Transverse colon (tissue), 4 donors: ENCODE measurements around the gene MARCHF3. TPM values are rescaled to one million over a fixed set of nuclear protein-coding genes. Genes with fewer than 3 reads are reported as not detected.

Source experiments
- DNase-seq: peaks from one replicate; pipeline ENCODE4 v3.0.0-alpha.2; 2019
- H3K27ac ChIP-seq, 4 donors: fragments of 200-600 bp; sonication (generic); 2 replicates each; pipeline ENCODE4 v1.5.1; 2016 to 2018; ENCODE audit warnings: inconsistent platforms in 4 of 4
- H3K27me3 ChIP-seq: fragments of 200-600 bp; sonication (generic); 2 replicates; pipeline ENCODE4 v1.5.1; 2017; ENCODE audit warnings: inconsistent platforms
- H3K36me3 ChIP-seq, 4 donors: fragments of 200-600 bp; sonication (generic); 2 replicates each; pipeline ENCODE4 v1.5.1; 2017 to 2019; ENCODE audit warnings: inconsistent platforms in 4 of 4
- H3K4me1 ChIP-seq, 4 donors: fragments of 200-600 bp; sonication (generic); 2 replicates each; pipeline ENCODE4 v1.5.1; 2017 to 2020; ENCODE audit warnings: inconsistent platforms in 4 of 4
- H3K4me3 ChIP-seq, 4 donors: fragments of 200-600 bp; sonication (generic); 1 replicate in 1 of 4; 2 replicates in 3 of 4; pipeline versions ENCODE4 v1.5.1 to v1.6.1; 2017 to 2019; ENCODE audit warnings: inconsistent platforms in 4 of 4
- H3K9me3 ChIP-seq, 2 donors: fragments of 200-600 bp; sonication (generic); 2 replicates each; pipeline ENCODE4 v1.5.1; 2017 to 2019; ENCODE audit warnings: inconsistent platforms in 2 of 2
- EP300 ChIP-seq: sonication (generic); formaldehyde crosslinking; IDR thresholded peaks from one replicate; pipeline ENCODE4 v1.6.1; 2017; ENCODE audit warnings: antibody characterized with exemption, low read depth
- POLR2A ChIP-seq: fragments of 450-650 bp; IDR thresholded peaks from one replicate; pipeline ENCODE4 v1.6.1; 2016; ENCODE audit warnings: antibody characterized with exemption, mild to moderate bottlenecking, moderate library complexity
- POLR2AphosphoS5 ChIP-seq, 3 donors: sonication (generic); formaldehyde crosslinking; IDR thresholded peaks; one replicate each; pipeline ENCODE4 v1.6.1; 2016; ENCODE audit warnings: antibody characterized with exemption in 3 of 3
- WGBS, 2 donors: methylation state at CpG; one replicate each; pipeline ENCODE4 v1.1.5; 2018; ENCODE audit warnings: low coverage in 1 of 2; 5-methylcytosine and 5-hydroxymethylcytosine counted together
- in situ Hi-C, 4 donors: fragments of 200-750 bp; cut with MboI; loops; one replicate each; pipeline versions ENCODE4 v1.15.0 to v1.15.1; 2017; ENCODE audit warnings: low sequenced_read_pairs in 3 of 4, low pct_ligation_motif_present in 1 of 4, low pct_unique_long_range_greater_than_20kb in 1 of 4
- intact Hi-C: fragments of 100-400 bp; cut with DNase I; formaldehyde crosslinking; loops from one replicate; pipeline ENCODE4 v1.15.1; 2023; ENCODE audit warnings: low total_unique reads
- total RNA-seq, 4 donors: library from RNA; depleted of rRNA; stranded (reverse); fragments of >200 nt; gene quantifications; one replicate each; pipeline ENCODE4 v1.1.0, GENCODE V29; 2016
- TF ChIP-seq, protein P1 (sequence below), 5 experiments: fragments of 200-600 bp in 3 of 5; fragments of 450-650 bp in 2 of 5; sonication (generic) in 3 of 5; IDR thresholded peaks; 1 replicate in 2 of 5; 2 replicates in 3 of 5; pipeline ENCODE4 v1.5.1; 2016 to 2017; ENCODE audit warnings: antibody characterized with exemption in 5 of 5, inconsistent platforms in 3 of 5, mild to moderate bottlenecking in 2 of 5, moderate library complexity in 1 of 5

MARCHF3 gene
- total RNA-seq, 4 donors from 2014 or later, result 20.3 to 29.6 (median 23.0) TPM

DNA sequence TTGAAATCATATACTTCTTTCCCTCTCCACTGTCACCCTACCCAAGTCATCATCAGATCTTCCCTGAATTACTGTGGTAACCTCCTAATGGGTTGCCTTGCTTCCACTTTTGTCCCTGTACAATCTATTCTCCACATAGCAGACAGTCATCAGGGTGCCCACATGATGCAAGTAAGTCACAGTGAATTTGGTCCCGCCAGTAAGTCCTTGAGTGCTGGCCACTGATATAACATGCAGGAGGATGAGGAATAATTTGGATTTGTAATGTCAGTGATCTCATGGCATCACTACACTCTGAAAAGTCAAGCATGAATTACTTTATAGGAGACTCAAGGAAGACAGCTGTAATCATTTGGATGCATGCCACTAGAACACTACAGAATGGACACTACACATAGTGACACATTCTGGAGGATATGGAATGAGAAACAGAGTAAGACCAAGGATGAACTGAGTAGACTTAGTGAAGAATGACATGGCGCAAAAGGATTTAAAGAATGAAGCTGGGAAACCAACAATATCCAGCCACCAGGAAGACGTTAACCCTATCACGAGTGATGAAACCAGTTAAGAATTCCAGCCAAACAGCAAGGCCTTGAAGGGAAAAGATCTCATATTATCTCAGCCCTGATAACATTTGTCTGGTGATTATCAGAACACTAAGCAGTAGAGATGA lies 28.6 kb downstream of the MARCHF3 start:
- no peak for DNase-seq
- H3K4me1 ChIP-seq, result peaks cover 0 to 54% (median 7%) of the 10 kb centered on the region in 4 donors
- no peaks in the 10 kb centered on the region for H3K9me3 ChIP-seq
- intact Hi-C loops (no loop called here), in situ Hi-C loops (no loop called here)
- H3K36me3 ChIP-seq, result no peaks in the 10 kb centered on the region
- no peaks in the 10 kb centered on the region for H3K27me3 ChIP-seq
- TF ChIP-seq EP300 (no peak), POLR2AphosphoS5 (IDR thresholded peaks at IDR 0.05) (no peak), POLR2A (no peak)
- TF ChIP-seq, protein P1, sequence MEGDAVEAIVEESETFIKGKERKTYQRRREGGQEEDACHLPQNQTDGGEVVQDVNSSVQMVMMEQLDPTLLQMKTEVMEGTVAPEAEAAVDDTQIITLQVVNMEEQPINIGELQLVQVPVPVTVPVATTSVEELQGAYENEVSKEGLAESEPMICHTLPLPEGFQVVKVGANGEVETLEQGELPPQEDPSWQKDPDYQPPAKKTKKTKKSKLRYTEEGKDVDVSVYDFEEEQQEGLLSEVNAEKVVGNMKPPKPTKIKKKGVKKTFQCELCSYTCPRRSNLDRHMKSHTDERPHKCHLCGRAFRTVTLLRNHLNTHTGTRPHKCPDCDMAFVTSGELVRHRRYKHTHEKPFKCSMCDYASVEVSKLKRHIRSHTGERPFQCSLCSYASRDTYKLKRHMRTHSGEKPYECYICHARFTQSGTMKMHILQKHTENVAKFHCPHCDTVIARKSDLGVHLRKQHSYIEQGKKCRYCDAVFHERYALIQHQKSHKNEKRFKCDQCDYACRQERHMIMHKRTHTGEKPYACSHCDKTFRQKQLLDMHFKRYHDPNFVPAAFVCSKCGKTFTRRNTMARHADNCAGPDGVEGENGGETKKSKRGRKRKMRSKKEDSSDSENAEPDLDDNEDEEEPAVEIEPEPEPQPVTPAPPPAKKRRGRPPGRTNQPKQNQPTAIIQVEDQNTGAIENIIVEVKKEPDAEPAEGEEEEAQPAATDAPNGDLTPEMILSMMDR (IDR thresholded peaks at IDR 0.05), result no peak
- H3K27ac ChIP-seq, result no peak overlapping the region
- WGBS, 2 donors, result 33 to 74% methylated on average over 1 to 4 of the region's 4 CpGs
- no peak overlapping the region for H3K4me3 ChIP-seq

DNA sequence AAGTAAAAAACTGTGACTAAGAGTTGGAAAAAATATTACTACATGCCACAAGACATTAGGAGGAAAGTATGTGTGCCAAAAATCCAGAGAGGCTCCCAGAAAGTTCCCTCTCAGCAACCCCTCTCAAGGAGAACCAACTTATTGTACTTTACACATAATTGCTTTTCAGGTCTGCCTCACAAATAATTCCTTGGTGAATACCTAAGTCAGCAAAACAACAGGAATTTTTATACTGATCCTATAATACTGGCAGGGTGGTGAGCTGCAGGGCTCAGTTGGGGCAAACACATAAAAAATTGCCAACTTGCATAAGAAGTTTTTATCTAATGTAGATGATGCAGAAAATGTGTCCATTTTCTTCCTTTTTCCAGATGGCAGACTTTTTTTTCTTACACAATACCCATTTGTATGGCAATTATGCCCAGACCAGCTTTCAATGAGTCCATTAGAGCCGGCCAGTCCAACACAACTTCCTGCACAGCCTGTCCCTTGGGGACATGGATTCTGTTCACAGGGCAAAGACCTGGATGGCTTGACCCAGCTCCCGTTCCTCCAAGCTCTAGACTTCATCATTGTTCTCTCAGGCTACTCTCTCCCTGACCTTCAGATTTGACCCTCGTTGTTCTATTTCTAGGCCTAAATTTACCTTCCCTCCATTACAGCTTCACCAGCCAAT lies 31.3 kb downstream of the MARCHF3 start:
- Histone ChIP-seq H3K27me3 (no peaks in the 10 kb centered on the region), H3K4me1 (peaks cover 0 to 36% (median 2%) of the 10 kb centered on the region in 4 donors), H3K27ac (no peak overlapping the region), H3K36me3 (no peaks in the 10 kb centered on the region), H3K9me3 (no peaks in the 10 kb centered on the region), H3K4me3 (no peak overlapping the region)
- WGBS, 2 donors, result 85 to 90% methylated on average over 1 to 3 of the region's 3 CpGs
- intact Hi-C loops (no loop called here), in situ Hi-C loops (no loop called here)
- TF ChIP-seq POLR2AphosphoS5 (IDR thresholded peaks at IDR 0.05), result no peak
- TF ChIP-seq, protein P1 (IDR thresholded peaks at IDR 0.05), result no peak
- TF ChIP-seq POLR2A, result no peak
- TF ChIP-seq EP300, result no peak
- no peak for DNase-seq

- no peaks in the 10 kb centered on the region for H3K9me3 ChIP-seq
- TF ChIP-seq, protein P1 (IDR thresholded peaks at IDR 0.05), result no peak
- TF ChIP-seq EP300 (no peak), POLR2AphosphoS5 (IDR thresholded peaks at IDR 0.05) (no peak), POLR2A (no peak)
- H3K27me3 ChIP-seq, result no peaks in the 10 kb centered on the region
- in situ Hi-C loops (no loop called here), intact Hi-C loops (no loop called here)
- WGBS, 2 donors, result 38% methylated on average over 2 of the region's 2 CpGs; no CpG with 5 or more reads in 1 of the 2 donors
- H3K27ac ChIP-seq, result no peak overlapping the region
- H3K4me1 ChIP-seq, result peaks cover 0 to 28% (median 0%) of the 10 kb centered on the region in 4 donors
- no peaks in the 10 kb centered on the region for H3K36me3 ChIP-seq
- H3K4me3 ChIP-seq, result no peak overlapping the region
- DNase-seq, result no peak
Measured at GRCh38 chr5:126998201-126998631, 32.1 kb downstream of the MARCHF3 start.

- 40 to 41% methylated on average over 1 of the region's 1 CpG for WGBS, 2 donors
- H3K4me1 ChIP-seq, result peaks cover 0 to 11% (median 0%) of the 10 kb centered on the region in 4 donors
- no peaks in the 10 kb centered on the region for H3K36me3 ChIP-seq
- H3K4me3 ChIP-seq, result no peak overlapping the region
- in situ Hi-C loops, result no loop called here
- intact Hi-C loops, result no loop called here
- TF ChIP-seq EP300 (no peak), POLR2AphosphoS5 (IDR thresholded peaks at IDR 0.05) (no peak), POLR2A (no peak)
- TF ChIP-seq, protein P1 (IDR thresholded peaks at IDR 0.05), result no peak
- H3K9me3 ChIP-seq, result no peaks in the 10 kb centered on the region
- H3K27ac ChIP-seq, result no peak overlapping the region
- no peaks in the 10 kb centered on the region for H3K27me3 ChIP-seq
- no peak for DNase-seq
Measured at GRCh38 chr5:126995689-126996088, 34.7 kb downstream of the MARCHF3 start.
